ENCODE results near the gene LOC128125822.

The LOC128125822 gene

GRCh38 chr6:63530182-63530581, 42.1 kb upstream of the LOC128125822 start:
- TF ChIP-seq POLR2AphosphoS5 (IDR thresholded peaks at IDR 0.05) = no peak
- TF ChIP-seq RAD21 (conservative IDR thresholded peaks at IDR 0.05) = no peak
- no peak for TF ChIP-seq MXI1 (conservative IDR thresholded peaks at IDR 0.05; ENCODE audit: poor library complexity, severe bottlenecking)
- no peak for TF ChIP-seq REST (IDR thresholded peaks at IDR 0.05; ENCODE audit: borderline replicate concordance)
- TF ChIP-seq SMC3 (conservative IDR thresholded peaks at IDR 0.05; ENCODE audit: poor library complexity) = no peak
- no peak for TF ChIP-seq EZH2 (IDR thresholded peaks at IDR 0.05; ENCODE audit: borderline replicate concordance, insufficient read depth, low read length, poor library complexity, severe bottlenecking)
- TF ChIP-seq TAF1 (IDR thresholded peaks at IDR 0.05; ENCODE audit: low read depth) = no peak
- TF ChIP-seq CTCF (IDR thresholded peaks at IDR 0.05; ENCODE audit: poor library complexity, severe bottlenecking) = no peak
- no peak for TF ChIP-seq EP300 (conservative IDR thresholded peaks at IDR 0.05; ENCODE audit: poor library complexity, severe bottlenecking)
- Histone ChIP-seq H3K9me2 (ENCODE audit: insufficient read depth, low read length) (no peaks in the 10 kb centered on the region), H3K4me2 (ENCODE audit: low read length) (no peak overlapping the region), H3K4me3 (ENCODE audit: low read length) (no peak overlapping the region), H3K9me3 (ENCODE audit: low read length) (no peaks in the 10 kb centered on the region), H3K36me3 (ENCODE audit: insufficient read depth, low read length) (no peaks in the 10 kb centered on the region), H3K27ac (ENCODE audit: low read length) (no peak overlapping the region), H3K79me2 (replicated peaks; ENCODE audit: insufficient read depth, low read length) (no peaks in the 10 kb centered on the region), H2AFZ (ENCODE audit: low read depth, low read length) (no peak overlapping the region), H3K27me3 (ENCODE audit: insufficient read depth, low read depth, low read length) (no peaks in the 10 kb centered on the region), H4K20me1 (ENCODE audit: insufficient read depth) (no peaks in the 10 kb centered on the region), H3F3A (ENCODE audit: insufficient read depth, low read length, poor library complexity, severe bottlenecking) (no peaks in the 10 kb centered on the region), H3K9ac (ENCODE audit: low read length) (no peak overlapping the region)

- Histone ChIP-seq H2AFZ (ENCODE audit: low read depth, low read length) (no peak overlapping the region), H3K4me2 (ENCODE audit: low read length) (no peak overlapping the region), H3K9me3 (ENCODE audit: low read length) (no peaks in the 10 kb centered on the region), H3K9ac (ENCODE audit: low read length) (no peak overlapping the region), H3F3A (ENCODE audit: insufficient read depth, low read length, poor library complexity, severe bottlenecking) (no peaks in the 10 kb centered on the region), H3K27me3 (ENCODE audit: insufficient read depth, low read depth, low read length) (no peaks in the 10 kb centered on the region), H3K4me3 (ENCODE audit: low read length) (no peak overlapping the region), H4K20me1 (ENCODE audit: insufficient read depth) (no peaks in the 10 kb centered on the region), H3K36me3 (ENCODE audit: insufficient read depth, low read length) (no peaks in the 10 kb centered on the region), H3K27ac (ENCODE audit: low read length) (no peak overlapping the region), H3K9me2 (ENCODE audit: insufficient read depth, low read length) (no peaks in the 10 kb centered on the region), H3K79me2 (replicated peaks; ENCODE audit: insufficient read depth, low read length) (no peaks in the 10 kb centered on the region)
- no peak for TF ChIP-seq REST (IDR thresholded peaks at IDR 0.05; ENCODE audit: borderline replicate concordance)
These were observed 41.3 kb upstream of the LOC128125822 start for GRCh38 chr6:63530991-63531390.

All from neural cell (in vitro differentiated cells).